PFSK-1 (cell line): Measurements from ENCODE around the gene SESN2.

Experiments
- SIN3A ChIP-seq: IDR thresholded peaks from 2 replicates; pipeline ENCODE4 v1.6.1; 2012; ENCODE audit warnings: mild to moderate bottlenecking, low read length, moderate library complexity, borderline replicate concordance; ENCODE audit not compliant: insufficient read depth
- TAF1 ChIP-seq: IDR thresholded peaks from 2 replicates; pipeline ENCODE4 v1.6.1; 2012; ENCODE audit warnings: low read length, control low read depth, borderline replicate concordance; ENCODE audit not compliant: insufficient read depth

GRCh38 chr1:28309702-28310101 lies 50.4 kb downstream of the SESN2 start:
- TF ChIP-seq SIN3A (no peak), TAF1 (no peak)
